Ishikawa (cell line): ENCODE results near the gene PSPC1.

Source experiments
- CEBPB ChIP-seq: IDR thresholded peaks from 2 replicates; pipeline ENCODE4 v1.6.1; 2012
- CREB1 ChIP-seq: IDR thresholded peaks from 2 replicates; pipeline ENCODE4 v1.6.1; 2012; ENCODE audit warnings: low read depth
- EGR1 ChIP-seq: IDR thresholded peaks from 2 replicates; pipeline ENCODE4 v1.6.1; 2012
- EP300 ChIP-seq: IDR thresholded peaks from 2 replicates; pipeline ENCODE4 v1.6.1; 2012; ENCODE audit warnings: borderline replicate concordance
- FOXM1 ChIP-seq: IDR thresholded peaks from 2 replicates; pipeline ENCODE4 v1.6.1; 2012; ENCODE audit warnings: low read depth, borderline replicate concordance
- NFIC ChIP-seq: IDR thresholded peaks from 2 replicates; pipeline ENCODE4 v1.6.1; 2012
- RAD21 ChIP-seq: IDR thresholded peaks from 2 replicates; pipeline ENCODE4 v1.6.1; 2012; ENCODE audit warnings: low read depth
- TAF1 ChIP-seq: IDR thresholded peaks from 2 replicates; pipeline ENCODE4 v1.6.1; 2012; ENCODE audit warnings: low read depth, mild to moderate bottlenecking
- TCF12 ChIP-seq: IDR thresholded peaks from 2 replicates; pipeline ENCODE4 v1.6.1; 2012; ENCODE audit warnings: low read depth
- TEAD4 ChIP-seq: IDR thresholded peaks from 2 replicates; pipeline ENCODE4 v1.6.1; 2012
- YY1 ChIP-seq: IDR thresholded peaks from 2 replicates; pipeline ENCODE4 v1.6.1; 2012; ENCODE audit warnings: low read depth
- ZBTB7A ChIP-seq: IDR thresholded peaks from 2 replicates; pipeline ENCODE4 v1.6.1; 2012; ENCODE audit warnings: low read depth
- TF ChIP-seq, protein P1 (sequence below): IDR thresholded peaks from 2 replicates; pipeline ENCODE4 v1.6.1; 2012; ENCODE audit warnings: low read depth, mild to moderate bottlenecking
- TF ChIP-seq, protein P2 (sequence below): IDR thresholded peaks from 2 replicates; pipeline ENCODE4 v1.6.1; 2012
- TF ChIP-seq, protein P3 (sequence below): IDR thresholded peaks from 2 replicates; pipeline ENCODE4 v1.6.1; 2012

The PSPC1 gene

DNA sequence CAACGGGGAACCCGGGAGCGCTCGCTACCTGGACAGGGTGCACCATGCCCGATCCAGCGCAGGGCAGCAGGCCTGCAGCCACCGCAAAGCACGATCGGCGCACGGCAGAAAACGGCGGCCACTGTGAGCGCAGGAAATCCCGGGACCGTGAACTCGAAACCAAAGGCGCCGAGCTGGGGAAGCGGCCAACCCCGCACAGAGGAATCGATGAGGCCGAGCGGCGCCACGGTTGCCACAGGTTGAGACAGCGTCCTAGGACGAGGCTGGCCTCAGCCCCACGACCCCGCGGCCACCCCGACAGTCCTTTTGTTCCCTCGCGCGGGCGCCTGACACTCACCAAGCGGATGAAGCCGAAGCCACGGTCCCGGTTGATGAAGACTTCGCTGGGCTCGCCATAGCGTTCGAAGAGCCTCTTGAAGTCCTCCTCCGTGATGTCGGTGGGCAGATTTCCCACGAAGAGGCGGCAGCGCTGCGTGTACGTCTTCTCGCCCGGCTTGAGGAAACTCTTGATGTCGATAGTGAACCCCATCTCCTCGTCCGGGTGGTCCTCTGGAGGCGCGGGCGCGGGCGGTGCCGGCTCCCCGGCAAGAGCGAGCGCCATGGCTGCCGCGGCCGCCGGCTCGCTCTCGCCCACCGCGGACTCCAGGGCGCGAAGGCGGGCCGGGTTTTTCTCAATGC is 557 bp downstream of the PSPC1 start:
- TF ChIP-seq NFIC (no peak), CEBPB (no peak), CREB1 (no peak), EP300 (no peak), TAF1 (no peak; the same call in 1 of the 2 replicates), TEAD4 (no peak), FOXM1 (no peak), ZBTB7A (no peak), EGR1 (no peak), YY1 (no peak), TCF12 (no peak), RAD21 (no peak)
- TF ChIP-seq, protein P1, sequence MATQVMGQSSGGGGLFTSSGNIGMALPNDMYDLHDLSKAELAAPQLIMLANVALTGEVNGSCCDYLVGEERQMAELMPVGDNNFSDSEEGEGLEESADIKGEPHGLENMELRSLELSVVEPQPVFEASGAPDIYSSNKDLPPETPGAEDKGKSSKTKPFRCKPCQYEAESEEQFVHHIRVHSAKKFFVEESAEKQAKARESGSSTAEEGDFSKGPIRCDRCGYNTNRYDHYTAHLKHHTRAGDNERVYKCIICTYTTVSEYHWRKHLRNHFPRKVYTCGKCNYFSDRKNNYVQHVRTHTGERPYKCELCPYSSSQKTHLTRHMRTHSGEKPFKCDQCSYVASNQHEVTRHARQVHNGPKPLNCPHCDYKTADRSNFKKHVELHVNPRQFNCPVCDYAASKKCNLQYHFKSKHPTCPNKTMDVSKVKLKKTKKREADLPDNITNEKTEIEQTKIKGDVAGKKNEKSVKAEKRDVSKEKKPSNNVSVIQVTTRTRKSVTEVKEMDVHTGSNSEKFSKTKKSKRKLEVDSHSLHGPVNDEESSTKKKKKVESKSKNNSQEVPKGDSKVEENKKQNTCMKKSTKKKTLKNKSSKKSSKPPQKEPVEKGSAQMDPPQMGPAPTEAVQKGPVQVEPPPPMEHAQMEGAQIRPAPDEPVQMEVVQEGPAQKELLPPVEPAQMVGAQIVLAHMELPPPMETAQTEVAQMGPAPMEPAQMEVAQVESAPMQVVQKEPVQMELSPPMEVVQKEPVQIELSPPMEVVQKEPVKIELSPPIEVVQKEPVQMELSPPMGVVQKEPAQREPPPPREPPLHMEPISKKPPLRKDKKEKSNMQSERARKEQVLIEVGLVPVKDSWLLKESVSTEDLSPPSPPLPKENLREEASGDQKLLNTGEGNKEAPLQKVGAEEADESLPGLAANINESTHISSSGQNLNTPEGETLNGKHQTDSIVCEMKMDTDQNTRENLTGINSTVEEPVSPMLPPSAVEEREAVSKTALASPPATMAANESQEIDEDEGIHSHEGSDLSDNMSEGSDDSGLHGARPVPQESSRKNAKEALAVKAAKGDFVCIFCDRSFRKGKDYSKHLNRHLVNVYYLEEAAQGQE, result no peak
- TF ChIP-seq, protein P2, sequence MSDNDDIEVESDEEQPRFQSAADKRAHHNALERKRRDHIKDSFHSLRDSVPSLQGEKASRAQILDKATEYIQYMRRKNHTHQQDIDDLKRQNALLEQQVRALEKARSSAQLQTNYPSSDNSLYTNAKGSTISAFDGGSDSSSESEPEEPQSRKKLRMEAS, result no peak
- TF ChIP-seq, protein P3, sequence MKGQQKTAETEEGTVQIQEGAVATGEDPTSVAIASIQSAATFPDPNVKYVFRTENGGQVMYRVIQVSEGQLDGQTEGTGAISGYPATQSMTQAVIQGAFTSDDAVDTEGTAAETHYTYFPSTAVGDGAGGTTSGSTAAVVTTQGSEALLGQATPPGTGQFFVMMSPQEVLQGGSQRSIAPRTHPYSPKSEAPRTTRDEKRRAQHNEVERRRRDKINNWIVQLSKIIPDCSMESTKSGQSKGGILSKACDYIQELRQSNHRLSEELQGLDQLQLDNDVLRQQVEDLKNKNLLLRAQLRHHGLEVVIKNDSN, result no peak

GRCh38 chr13:19781526-19781925 is 1.2 kb downstream of the PSPC1 start:
- TF ChIP-seq, protein P3, result no peak
- TF ChIP-seq TEAD4, result no peak
- TF ChIP-seq RAD21, result no peak
- no peak for TF ChIP-seq TAF1
- TF ChIP-seq NFIC, result no peak
- TF ChIP-seq, protein P2, result no peak

DNA sequence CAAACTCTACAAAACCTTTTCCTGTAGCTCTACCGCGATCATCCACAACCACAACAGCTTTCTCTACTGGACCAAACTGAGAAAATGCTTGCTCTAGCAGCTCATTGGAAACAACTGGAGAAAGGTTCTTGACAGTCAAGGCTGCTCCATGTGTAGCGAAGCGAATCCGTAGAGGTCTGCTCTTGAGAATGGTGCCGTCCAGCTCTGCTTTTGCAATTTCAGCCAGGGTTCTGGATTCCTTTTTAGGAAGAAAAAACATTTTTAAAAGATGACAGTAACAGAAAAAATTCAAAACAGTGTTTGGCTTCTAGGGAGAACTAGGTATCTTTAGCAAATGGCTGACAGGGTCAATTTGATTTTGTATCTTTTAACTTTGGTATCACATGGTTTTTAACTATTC is 10.4 kb downstream of the PSPC1 start:
- TF ChIP-seq YY1, result no peak
- TF ChIP-seq EP300, result no peak
- no peak for TF ChIP-seq TAF1
- no peak for TF ChIP-seq FOXM1
- TF ChIP-seq NFIC, result no peak
- TF ChIP-seq, protein P2, result no peak
- no peak for TF ChIP-seq TEAD4
- TF ChIP-seq, protein P1, result no peak
- no peak for TF ChIP-seq EGR1
- TF ChIP-seq RAD21, result no peak
- TF ChIP-seq, protein P3, result no peak
- no peak for TF ChIP-seq CEBPB
- TF ChIP-seq CREB1, result no peak
- no peak for TF ChIP-seq ZBTB7A
- no peak for TF ChIP-seq TCF12

GRCh38 chr13:19769854-19770253 is 12.9 kb downstream of the PSPC1 start:
- TF ChIP-seq RAD21 (no peak), TEAD4 (no peak), FOXM1 (no peak), EGR1 (no peak), CEBPB (no peak), TAF1 (no peak), TCF12 (no peak)
- TF ChIP-seq, protein P3, result no peak

DNA sequence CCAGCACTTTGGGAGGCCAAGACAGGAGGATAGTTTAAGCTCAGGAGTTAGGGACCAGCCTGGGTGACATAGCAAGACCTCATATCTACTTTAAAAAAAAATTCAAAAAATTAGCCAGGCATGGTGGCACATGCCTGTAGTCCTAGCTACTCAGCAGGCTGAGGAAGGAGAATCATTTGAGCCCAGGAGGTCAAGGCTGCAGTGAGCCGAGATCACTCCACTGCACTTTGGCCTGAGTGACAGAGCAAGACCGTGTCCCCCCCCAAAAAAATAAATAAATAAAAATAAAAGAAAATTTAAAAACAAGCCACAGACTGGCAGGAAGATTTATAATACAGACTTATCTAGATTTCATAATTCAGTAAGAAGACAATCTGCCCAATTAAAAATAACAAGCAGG is 14.8 kb downstream of the PSPC1 start:
- no peak for TF ChIP-seq EGR1
- TF ChIP-seq EP300, result no peak
